ENCODE data around the gene ATG16L2.

Gene ATG16L2

GRCh38 chr11:72867970-72868369, 53.8 kb downstream of the ATG16L2 start:
- DNase-seq (ENCODE audit: extremely low read depth, low read depth): no peak
- TF ChIP-seq CTCF (IDR thresholded peaks at IDR 0.05; ENCODE audit: low read depth, low read length, missing control alignments): no peak
- no peak overlapping the region for H3K4me3 ChIP-seq (replicated peaks; ENCODE audit: low read depth, low read length)

GRCh38 chr11:72869831-72870230, 55.6 kb downstream of the ATG16L2 start:
- no peak overlapping the region for H3K4me3 ChIP-seq (replicated peaks; ENCODE audit: low read depth, low read length)
- DNase-seq (ENCODE audit: extremely low read depth, low read depth): no peak
- TF ChIP-seq CTCF (IDR thresholded peaks at IDR 0.05; ENCODE audit: low read depth, low read length, missing control alignments): no peak

DNA sequence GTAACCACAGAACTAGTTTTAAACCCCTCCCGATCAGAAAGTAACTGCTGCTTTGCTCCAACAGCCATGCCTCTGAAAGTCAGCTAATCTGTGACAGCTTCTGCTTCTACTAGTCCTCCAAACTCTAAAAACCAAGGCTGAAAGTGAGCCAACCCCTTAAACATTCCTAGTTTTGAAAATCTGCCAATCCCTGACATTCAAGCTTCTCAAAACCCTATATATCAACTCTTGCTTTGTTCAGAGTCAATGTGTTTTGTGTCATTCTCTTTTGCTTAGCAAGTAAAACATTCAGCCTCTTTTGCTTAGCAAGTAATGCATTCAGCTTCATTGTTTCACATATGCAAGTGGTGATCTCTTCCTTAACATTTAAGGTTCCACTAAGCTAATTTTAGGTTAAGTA, 56.9 kb downstream of the ATG16L2 start:
- no peak for TF ChIP-seq CTCF (IDR thresholded peaks at IDR 0.05; ENCODE audit: low read depth, low read length, missing control alignments)

GRCh38 chr11:72872012-72872411, 57.8 kb downstream of the ATG16L2 start:
- TF ChIP-seq CTCF (IDR thresholded peaks at IDR 0.05; ENCODE audit: low read depth, low read length, missing control alignments): no peak
- no peak overlapping the region for H3K4me3 ChIP-seq (replicated peaks; ENCODE audit: low read depth, low read length)
- no peak for DNase-seq (ENCODE audit: extremely low read depth, low read depth)

More for the DNA sequence above, 56.9 kb downstream of the ATG16L2 start:
- DNase-seq (ENCODE audit: extremely low read depth, low read depth): no peak
- no peak overlapping the region for H3K4me3 ChIP-seq (replicated peaks; ENCODE audit: low read depth, low read length)

DNA sequence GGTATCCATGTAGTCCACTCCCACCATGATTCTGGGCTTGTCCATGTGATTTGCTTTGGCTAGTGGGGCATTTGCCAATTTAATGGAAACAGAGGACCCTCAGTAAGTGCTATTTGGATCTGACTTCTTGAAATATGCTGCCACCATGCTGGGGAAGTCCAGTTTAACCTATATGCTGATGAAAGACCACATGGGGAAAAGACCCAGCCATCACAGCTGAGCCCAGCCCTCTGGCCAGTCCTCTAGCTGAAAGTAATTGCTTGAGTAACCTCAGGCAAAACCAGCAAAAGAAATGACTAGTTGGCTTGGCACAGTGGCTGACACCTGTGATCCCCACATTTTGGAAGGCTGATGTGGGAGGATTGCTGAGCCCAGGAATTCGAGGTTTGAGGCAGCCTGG, 61.5 kb downstream of the ATG16L2 start:
- H3K4me3 ChIP-seq (replicated peaks; ENCODE audit: low read depth, low read length): no peak overlapping the region
- DNase-seq (ENCODE audit: extremely low read depth, low read depth): no peak
- no peak for TF ChIP-seq CTCF (IDR thresholded peaks at IDR 0.05; ENCODE audit: low read depth, low read length, missing control alignments)

- no peak for TF ChIP-seq CTCF (IDR thresholded peaks at IDR 0.05; ENCODE audit: low read depth, low read length, missing control alignments)
- no peak for DNase-seq (ENCODE audit: extremely low read depth, low read depth)
- no peak overlapping the region for H3K4me3 ChIP-seq (replicated peaks; ENCODE audit: low read depth, low read length)
Measured at GRCh38 chr11:72876147-72876546, 61.9 kb downstream of the ATG16L2 start.

Measured in HFF-Myc (cell line).